ENCODE measurements around the gene NCAM2.

GRCh38 chr21:21158376-21158918 lies 160.2 kb downstream of the NCAM2 start:
- TF ChIP-seq GATA3 (IDR thresholded peaks at IDR 0.05; ENCODE audit: low read depth, low read length) = no peak
- no peak for TF ChIP-seq GATA2 (IDR thresholded peaks at IDR 0.05; ENCODE audit: low read depth, low read length)

Measured in SH-SY5Y (cell line).